H1 (cell line): Measurements from ENCODE around the gene ANAPC5.

Experiments used
- HDAC6 ChIP-seq: IDR thresholded peaks from one replicate; pipeline ENCODE4 v1.7.1; 2012; ENCODE audit warnings: low read depth, mild to moderate bottlenecking, inconsistent platforms, low read length, moderate library complexity
- KDM1A ChIP-seq: fragments of 200-600, 300-600 bp; sonication (generic); IDR thresholded peaks from 2 replicates; pipeline ENCODE4 v1.7.1; 2016; ENCODE audit warnings: mild to moderate bottlenecking, low read length, borderline replicate concordance
- POLR2A ChIP-seq, 2 experiments: IDR thresholded peaks; 1 replicate in 1 of 2; 2 replicates in 1 of 2; pipeline ENCODE4 v1.6.1; 2011; ENCODE audit warnings: low read depth in 2 of 2, low read length in 2 of 2, mild to moderate bottlenecking in 2 of 2; ENCODE audit errors: control extremely low read depth in 1 of 2
- SIX5 ChIP-seq: IDR thresholded peaks from 2 replicates; pipeline ENCODE4 v1.6.1; 2011; ENCODE audit warnings: mild to moderate bottlenecking, low read depth, low read length
- ZNF274 ChIP-seq: IDR thresholded peaks from 2 replicates; pipeline ENCODE4 v1.7.0; 2012; ENCODE audit warnings: low read length, borderline replicate concordance; ENCODE audit errors: extremely low read depth
- TF ChIP-seq, protein P1 (sequence below), 3 experiments: IDR thresholded peaks; 1 replicate in 2 of 3; 2 replicates in 1 of 3; pipeline versions ENCODE4 v1.5.1 to v1.6.1; 2011; ENCODE audit warnings: low read length in 3 of 3, mild to moderate bottlenecking in 3 of 3, inconsistent platforms in 2 of 3, low read depth in 1 of 3, moderate library complexity in 1 of 3; ENCODE audit not compliant: insufficient read depth in 1 of 3; ENCODE audit errors: control extremely low read depth in 1 of 3

DNA sequence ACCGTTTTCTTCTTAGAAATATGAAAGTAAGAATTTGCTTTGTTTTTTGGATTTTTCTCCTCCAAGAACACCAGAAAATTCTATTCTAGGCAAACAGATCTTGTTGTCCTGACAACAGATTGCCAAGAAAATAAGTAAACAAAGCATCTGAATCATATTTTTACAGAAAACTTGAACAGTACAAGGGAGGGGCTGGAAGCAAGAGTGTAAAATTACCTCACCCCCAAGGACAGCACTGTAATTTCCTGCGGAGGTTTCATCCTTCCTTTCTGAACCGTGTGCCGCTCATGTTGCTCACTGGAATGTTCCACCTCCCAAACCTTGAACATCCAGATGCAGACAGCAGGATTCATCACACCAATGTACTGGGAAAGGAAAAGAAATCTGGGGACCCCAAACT is 50.3 kb downstream of the ANAPC5 start:
- TF ChIP-seq POLR2A (IDR thresholded peaks at IDR 0.05; ENCODE audit: control extremely low read depth in 1 of 2, low read depth in 2 of 2, low read length in 2 of 2), result no peak
- TF ChIP-seq HDAC6, result no peak
- TF ChIP-seq ZNF274, result no peak
- TF ChIP-seq, protein P1, sequence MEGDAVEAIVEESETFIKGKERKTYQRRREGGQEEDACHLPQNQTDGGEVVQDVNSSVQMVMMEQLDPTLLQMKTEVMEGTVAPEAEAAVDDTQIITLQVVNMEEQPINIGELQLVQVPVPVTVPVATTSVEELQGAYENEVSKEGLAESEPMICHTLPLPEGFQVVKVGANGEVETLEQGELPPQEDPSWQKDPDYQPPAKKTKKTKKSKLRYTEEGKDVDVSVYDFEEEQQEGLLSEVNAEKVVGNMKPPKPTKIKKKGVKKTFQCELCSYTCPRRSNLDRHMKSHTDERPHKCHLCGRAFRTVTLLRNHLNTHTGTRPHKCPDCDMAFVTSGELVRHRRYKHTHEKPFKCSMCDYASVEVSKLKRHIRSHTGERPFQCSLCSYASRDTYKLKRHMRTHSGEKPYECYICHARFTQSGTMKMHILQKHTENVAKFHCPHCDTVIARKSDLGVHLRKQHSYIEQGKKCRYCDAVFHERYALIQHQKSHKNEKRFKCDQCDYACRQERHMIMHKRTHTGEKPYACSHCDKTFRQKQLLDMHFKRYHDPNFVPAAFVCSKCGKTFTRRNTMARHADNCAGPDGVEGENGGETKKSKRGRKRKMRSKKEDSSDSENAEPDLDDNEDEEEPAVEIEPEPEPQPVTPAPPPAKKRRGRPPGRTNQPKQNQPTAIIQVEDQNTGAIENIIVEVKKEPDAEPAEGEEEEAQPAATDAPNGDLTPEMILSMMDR (IDR thresholded peaks at IDR 0.05; ENCODE audit: control extremely low read depth in 1 of 3, insufficient read depth in 1 of 3, low read depth in 1 of 3, low read length in 3 of 3), result no peak
- no peak for TF ChIP-seq SIX5
- no peak for TF ChIP-seq KDM1A
